ENCODE data around the gene HIPK3.
"Not testable (repeated sequence)": the region's sequence is repeated elsewhere in the genome, so short reads cannot be mapped to it uniquely, and the experiment has no call there.

The HIPK3 gene

GRCh38 chr11:33258631-33259205 lies 1.5 kb downstream of the HIPK3 start:
- DNase-seq (ENCODE audit: low read depth in 2 of 2): no peak

GRCh38 chr11:33259869-33260268 lies 2.7 kb downstream of the HIPK3 start:
- no peak for DNase-seq (ENCODE audit: low read depth in 2 of 2)

DNA sequence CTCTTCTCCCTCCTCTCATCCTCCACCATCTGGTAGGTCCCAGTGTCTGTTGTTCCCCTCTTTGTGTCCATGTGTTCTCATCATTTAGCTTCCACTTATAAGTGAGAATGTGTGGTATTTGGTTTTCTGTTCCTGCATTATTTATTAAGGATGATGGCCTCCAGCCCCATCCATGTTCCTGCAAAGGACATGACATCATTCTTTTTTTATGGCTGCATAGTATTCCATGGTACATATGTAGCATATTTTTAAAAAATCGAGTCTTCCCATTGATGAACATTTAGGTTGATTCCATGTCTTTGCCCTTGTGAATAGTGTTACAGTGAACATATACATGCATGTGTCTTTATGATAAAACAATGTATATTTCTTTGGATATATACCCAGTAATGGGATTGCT lies 4.2 kb downstream of the HIPK3 start:
- not testable (repeated sequence) for DNase-seq (ENCODE audit: low read depth in 2 of 2)

DNA sequence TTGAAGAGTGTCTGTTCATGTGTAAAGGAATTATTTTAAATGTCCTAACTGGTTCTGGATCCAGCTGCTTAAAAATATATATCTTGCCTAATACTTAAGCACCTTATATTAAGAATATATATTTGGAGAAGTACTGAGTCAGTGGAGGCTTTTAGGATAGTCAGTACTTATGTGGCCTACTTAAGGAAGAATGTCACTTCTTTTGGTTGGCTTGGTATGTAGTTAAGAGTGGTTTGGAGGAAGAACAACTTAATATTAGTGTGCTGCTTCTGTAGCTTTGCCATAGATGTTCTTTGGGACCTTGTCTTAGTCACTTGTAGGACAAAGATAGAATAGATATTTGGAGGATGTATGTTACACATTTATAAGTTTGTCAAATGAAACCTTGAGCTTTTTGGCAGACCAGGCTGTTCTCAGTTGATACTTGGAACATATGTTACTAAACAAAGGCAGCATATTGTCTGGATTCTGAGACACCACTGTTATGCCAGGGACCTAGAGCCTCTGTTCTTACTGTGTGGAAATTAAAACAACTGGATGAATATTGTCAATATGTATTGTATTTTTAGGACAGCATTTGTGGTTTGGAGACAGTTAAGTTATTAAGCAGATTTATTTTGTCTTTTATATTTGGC lies 4.9 kb downstream of the HIPK3 start:
- no peak for DNase-seq (ENCODE audit: low read depth in 2 of 2)

DNA sequence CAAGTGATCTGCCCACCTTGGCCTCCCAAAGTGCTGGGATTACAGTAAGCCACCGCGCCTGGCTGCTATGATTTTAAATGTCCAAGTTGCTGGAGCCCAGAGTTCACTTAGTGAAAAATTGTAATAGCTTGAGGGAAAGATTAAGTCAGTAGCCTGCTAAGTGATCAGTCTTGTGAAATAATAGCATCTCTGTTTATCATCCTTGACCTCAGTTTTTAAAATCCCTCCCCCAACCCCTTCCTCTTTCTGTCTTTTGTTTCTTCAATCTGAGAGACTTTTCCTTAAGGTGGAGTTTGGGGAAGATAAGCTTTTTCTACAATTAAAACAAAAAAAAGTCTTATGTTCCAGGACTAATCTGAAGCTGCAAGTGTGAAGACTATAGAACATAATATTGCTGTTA lies 6.4 kb downstream of the HIPK3 start:
- DNase-seq (ENCODE audit: low read depth in 2 of 2): no peak

DNA sequence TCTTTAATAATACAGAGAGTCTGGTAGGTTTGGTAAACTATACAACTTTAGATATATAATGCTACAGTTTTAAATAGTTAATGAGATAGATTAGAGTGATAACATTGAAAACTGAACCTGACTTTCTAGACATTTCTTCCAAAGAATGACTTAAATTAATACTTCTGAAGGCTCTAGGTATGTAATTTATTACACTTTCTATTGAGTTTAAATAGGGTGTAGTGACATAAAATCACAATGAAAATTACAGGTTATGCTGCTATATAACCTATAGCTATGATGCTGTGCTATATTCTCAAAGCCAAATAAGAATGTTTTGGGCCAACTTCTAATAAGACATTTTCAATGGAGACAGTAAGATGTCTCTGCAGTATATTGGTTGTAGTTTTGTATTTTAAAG lies 7.7 kb downstream of the HIPK3 start:
- DNase-seq (ENCODE audit: low read depth in 2 of 2): no peak

GRCh38 chr11:33266393-33267215 lies 9.4 kb downstream of the HIPK3 start:
- no peak for DNase-seq (ENCODE audit: low read depth in 2 of 2)

GRCh38 chr11:33268945-33269540 lies 11.9 kb downstream of the HIPK3 start:
- no peak for DNase-seq (ENCODE audit: low read depth in 2 of 2)

GRCh38 chr11:33269822-33270221 lies 12.6 kb downstream of the HIPK3 start:
- DNase-seq (ENCODE audit: low read depth in 2 of 2): no peak

DNA sequence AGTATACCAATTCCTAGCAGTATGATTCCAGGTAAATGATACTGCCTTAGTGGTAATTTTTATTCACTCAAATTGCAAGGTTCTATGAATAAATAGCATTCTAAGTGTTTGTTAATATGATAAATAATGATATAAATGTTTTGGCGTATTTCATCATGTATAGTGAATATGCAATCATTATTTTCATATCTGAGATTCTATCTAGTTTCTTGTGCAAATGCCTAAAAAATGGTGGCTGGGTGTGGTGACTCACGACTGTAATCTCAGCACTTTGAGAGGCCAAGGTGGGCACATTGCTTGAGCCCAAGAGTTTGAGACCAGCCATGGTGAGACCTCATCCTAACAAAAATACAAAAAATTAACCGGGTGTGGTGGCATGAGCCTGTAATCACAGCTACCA lies 13.9 kb downstream of the HIPK3 start:
- DNase-seq (ENCODE audit: low read depth in 2 of 2): no peak

- DNase-seq (ENCODE audit: low read depth in 2 of 2): no peak
These were observed 15.3 kb downstream of the HIPK3 start for GRCh38 chr11:33272338-33273107.

DNA sequence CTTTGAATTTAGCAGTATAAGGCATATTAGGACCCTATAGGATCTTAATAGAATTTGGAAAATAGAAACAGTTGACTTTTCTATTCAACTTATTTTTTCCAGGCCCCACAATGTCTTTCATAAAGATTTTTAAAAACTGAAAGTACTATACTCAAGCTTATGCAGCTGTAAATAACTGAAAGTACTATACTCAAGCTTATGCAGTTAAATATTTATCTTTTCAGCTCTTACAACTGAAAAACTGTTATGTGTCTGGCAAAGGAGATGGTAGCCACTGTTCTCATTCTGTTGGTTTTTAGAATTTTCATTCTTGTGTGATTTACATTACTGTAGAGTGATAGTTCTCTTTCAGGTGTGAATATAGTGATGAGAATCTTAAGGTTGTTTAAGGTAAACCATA lies 16.5 kb downstream of the HIPK3 start:
- no peak for DNase-seq (ENCODE audit: low read depth in 2 of 2)

DNA sequence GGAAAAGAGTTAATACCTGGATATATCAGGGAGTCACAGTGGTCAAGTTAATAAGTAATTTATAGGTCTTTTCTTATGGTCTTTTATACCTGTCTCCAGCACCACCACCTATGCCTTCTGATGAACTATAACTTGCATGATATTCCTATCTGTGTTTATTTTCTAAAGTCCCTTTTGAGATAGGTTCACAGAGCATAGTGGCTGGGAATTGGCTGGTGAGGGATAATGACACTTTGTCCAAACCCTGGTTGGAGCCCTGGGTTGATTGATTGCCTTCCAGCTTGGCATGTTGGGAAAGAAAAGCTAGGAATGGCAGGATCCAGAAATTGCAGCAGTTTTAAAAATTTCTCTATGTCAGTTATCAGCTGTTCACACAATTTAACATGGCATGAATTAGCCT lies 23.2 kb downstream of the HIPK3 start:
- DNase-seq (ENCODE audit: low read depth in 2 of 2): no peak

DNA sequence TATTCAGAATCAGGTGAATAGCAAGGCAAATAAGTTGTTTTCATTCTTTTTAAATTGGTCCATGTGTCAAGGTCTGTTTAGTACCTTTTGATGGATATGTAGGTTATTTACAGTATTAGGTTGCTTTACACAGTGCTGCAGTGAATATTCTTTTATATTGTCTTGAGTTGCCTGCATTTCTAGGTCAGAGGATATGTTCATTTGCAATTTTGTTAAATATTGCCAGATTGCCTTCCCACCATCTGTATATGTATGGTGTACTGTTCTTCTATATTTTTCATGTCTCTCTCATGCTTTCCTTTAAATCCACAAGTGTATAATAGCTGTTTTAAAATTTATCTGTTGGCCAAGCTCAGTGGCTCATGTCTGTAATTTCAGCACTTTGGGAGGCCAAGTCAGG lies 24.6 kb downstream of the HIPK3 start:
- no peak for DNase-seq (ENCODE audit: low read depth in 2 of 2)

DNA sequence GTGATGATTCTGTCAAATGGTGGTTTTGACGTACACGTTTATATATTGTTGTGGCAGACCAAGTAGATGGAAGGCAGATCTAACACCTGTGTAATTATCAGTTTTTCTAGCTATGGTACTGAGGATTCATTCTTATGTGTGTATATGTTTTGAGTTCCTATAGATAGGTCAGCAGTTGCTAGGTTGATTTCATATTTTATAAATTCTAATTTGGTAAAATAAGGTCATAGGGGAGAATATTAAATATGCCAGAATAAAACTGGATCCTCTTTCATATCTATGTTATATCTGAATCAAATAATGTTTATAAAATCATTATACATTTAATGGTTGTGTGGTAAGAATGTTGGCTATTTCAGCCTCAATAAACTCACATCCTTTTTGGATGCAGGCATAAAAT lies 27.6 kb downstream of the HIPK3 start:
- DNase-seq (ENCODE audit: low read depth in 2 of 2): no peak

DNA sequence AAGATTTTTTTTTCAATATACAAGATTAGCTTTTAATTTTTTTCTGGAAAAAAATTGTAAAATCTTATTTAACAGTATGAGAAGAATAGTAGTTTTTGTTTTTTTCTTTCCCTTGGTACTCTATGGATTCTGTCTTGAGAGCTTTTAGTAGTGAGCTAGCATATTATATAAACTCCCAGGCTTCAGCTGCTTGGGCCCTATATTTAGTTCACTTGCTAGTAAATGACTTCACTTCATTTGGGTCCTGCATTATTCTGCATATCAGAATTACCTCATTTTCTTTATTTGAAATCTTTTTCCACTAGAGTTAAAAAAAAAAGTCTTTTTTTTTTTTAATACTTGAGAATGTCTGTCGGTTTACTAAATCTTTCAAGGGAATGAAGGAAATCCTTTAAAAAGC lies 33.1 kb downstream of the HIPK3 start:
- no peak for DNase-seq (ENCODE audit: low read depth in 2 of 2)

GRCh38 chr11:33291004-33291777 lies 34.0 kb downstream of the HIPK3 start:
- DNase-seq (ENCODE audit: low read depth in 2 of 2): no peak

DNA sequence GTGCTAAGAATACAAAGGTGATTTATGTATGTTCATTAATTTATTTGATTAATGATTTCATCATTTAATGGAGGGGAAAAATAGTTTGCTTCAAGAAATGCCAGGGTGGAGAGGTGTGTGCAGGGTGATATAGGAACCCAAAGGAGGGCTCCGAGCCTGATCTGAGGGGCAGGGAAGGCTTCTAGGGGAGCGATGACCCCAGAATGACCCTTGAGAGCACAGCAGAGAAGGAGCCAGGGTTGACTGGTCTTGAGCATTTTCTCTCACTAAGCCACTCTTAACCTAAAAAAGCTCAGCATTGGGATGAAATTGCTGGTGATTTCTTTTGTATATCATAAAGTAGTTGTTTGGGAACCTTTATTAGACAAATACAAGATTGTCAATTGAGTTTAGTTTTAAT lies 35.1 kb downstream of the HIPK3 start:
- DNase-seq (ENCODE audit: low read depth in 2 of 2): no peak

DNA sequence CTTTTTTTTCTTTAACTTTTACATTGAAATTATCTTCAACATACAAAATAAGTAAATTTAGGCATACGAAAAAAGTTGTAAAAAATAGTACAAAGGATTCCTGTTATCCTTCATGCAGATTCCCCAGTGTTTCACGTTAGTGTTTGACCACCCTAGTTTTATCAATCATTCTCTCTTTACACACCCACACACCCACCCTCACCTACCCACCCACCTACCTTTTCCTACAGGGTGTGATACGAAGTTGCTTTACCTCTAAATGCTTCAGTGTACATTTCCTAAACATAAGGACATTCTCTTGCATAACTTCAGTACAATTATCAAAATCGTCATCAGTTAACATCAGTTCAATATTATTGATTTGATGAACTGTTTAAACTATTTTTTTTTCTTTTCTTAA lies 37.0 kb downstream of the HIPK3 start:
- DNase-seq (ENCODE audit: low read depth in 2 of 2): no peak

- no peak for DNase-seq (ENCODE audit: low read depth in 2 of 2)
These were observed 37.6 kb downstream of the HIPK3 start for GRCh38 chr11:33294797-33295196.

DNA sequence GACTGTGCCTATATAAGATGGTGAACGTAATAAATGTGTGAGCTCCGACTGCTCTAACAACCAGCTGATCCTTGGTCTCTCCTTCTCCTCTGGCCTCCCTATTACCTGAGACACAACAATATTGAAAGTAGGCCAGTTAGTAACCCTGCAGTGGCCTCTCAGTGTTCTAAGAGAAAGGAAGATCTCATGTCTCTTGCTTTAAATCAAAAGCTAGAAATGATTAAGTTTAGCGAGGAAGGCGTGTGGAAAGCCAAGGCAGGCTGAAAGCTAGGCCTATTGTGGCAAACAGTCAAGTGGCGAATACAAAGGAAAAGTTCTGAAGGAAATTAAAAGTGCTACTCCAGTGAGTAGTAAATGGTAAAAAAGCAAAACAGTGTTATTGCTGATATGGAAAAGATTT lies 39.5 kb downstream of the HIPK3 start:
- DNase-seq (ENCODE audit: low read depth in 2 of 2): no peak
